PFSK-1 (cell line): Measurements from ENCODE around the gene MYBL2.

Source experiments
- FOXP2 ChIP-seq: optimal IDR thresholded peaks from 2 replicates; pipeline ENCODE3; 2011; ENCODE audit warnings: borderline replicate concordance, control low read depth, inconsistent platforms; ENCODE audit not compliant: insufficient read depth; ENCODE audit errors: extremely low read length, extremely low read depth
- POLR2AphosphoS5 ChIP-seq: IDR thresholded peaks from 2 replicates; pipeline ENCODE4 v1.6.1; 2012; ENCODE audit warnings: low read depth, mild to moderate bottlenecking, control low read depth, low read length, moderate library complexity
- SIN3A ChIP-seq: IDR thresholded peaks from 2 replicates; pipeline ENCODE4 v1.6.1; 2012; ENCODE audit warnings: mild to moderate bottlenecking, low read length, moderate library complexity, borderline replicate concordance; ENCODE audit not compliant: insufficient read depth
- TAF1 ChIP-seq: IDR thresholded peaks from 2 replicates; pipeline ENCODE4 v1.6.1; 2012; ENCODE audit warnings: low read length, control low read depth, borderline replicate concordance; ENCODE audit not compliant: insufficient read depth
- TF ChIP-seq, protein P1 (sequence below), 2 experiments: IDR thresholded peaks; 2 replicates each; pipeline versions ENCODE4 v1.6.1 to v1.8.0; 2011 to 2012; ENCODE audit warnings: low read depth in 2 of 2, low read length in 2 of 2, control low read depth in 1 of 2, inconsistent platforms in 1 of 2, mild to moderate bottlenecking in 1 of 2, moderate library complexity in 1 of 2; ENCODE audit not compliant: insufficient read depth in 1 of 2

MYBL2 gene

DNA sequence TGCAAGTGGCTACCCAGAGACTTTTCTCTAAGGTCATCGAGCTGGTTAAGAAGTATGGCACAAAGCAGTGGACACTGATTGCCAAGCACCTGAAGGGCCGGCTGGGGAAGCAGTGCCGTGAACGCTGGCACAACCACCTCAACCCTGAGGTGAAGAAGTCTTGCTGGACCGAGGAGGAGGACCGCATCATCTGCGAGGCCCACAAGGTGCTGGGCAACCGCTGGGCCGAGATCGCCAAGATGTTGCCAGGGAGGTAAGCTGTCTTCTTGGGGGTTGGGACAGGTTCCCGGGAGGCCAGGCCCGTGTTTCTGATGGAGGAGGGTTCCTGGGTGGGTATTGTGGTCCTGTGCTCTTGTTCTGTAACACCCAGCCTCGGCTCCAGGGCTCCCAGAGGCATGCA lies 19.9 kb downstream of the MYBL2 start:
- no peak for TF ChIP-seq FOXP2
- TF ChIP-seq TAF1: no peak
- no peak for TF ChIP-seq POLR2AphosphoS5
- TF ChIP-seq, protein P1, sequence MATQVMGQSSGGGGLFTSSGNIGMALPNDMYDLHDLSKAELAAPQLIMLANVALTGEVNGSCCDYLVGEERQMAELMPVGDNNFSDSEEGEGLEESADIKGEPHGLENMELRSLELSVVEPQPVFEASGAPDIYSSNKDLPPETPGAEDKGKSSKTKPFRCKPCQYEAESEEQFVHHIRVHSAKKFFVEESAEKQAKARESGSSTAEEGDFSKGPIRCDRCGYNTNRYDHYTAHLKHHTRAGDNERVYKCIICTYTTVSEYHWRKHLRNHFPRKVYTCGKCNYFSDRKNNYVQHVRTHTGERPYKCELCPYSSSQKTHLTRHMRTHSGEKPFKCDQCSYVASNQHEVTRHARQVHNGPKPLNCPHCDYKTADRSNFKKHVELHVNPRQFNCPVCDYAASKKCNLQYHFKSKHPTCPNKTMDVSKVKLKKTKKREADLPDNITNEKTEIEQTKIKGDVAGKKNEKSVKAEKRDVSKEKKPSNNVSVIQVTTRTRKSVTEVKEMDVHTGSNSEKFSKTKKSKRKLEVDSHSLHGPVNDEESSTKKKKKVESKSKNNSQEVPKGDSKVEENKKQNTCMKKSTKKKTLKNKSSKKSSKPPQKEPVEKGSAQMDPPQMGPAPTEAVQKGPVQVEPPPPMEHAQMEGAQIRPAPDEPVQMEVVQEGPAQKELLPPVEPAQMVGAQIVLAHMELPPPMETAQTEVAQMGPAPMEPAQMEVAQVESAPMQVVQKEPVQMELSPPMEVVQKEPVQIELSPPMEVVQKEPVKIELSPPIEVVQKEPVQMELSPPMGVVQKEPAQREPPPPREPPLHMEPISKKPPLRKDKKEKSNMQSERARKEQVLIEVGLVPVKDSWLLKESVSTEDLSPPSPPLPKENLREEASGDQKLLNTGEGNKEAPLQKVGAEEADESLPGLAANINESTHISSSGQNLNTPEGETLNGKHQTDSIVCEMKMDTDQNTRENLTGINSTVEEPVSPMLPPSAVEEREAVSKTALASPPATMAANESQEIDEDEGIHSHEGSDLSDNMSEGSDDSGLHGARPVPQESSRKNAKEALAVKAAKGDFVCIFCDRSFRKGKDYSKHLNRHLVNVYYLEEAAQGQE (IDR thresholded peaks at IDR 0.05; ENCODE audit: insufficient read depth in 1 of 2, low read depth in 2 of 2, low read length in 2 of 2): no peak
- TF ChIP-seq SIN3A: no peak

DNA sequence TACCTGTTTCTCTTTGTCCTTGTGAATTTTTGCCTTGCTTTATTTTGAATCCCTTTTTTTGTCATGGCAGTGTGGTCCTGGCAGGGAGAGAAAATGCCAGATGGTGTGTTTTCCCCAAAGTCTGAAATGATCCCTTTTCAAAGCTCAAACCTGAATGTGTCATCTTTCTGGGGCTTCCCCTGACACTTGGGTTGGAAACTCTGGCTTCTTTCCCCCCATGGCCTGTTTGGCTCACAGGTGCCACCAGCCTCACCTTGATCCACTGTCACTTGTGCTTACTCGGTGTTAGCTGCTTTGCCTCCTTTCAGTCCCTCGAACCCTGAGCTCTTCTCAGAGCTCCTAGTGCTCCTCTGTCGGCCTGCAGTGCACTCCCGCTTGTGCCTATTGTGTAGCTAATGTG lies 22.3 kb downstream of the MYBL2 start:
- TF ChIP-seq TAF1 (no peak), FOXP2 (no peak), SIN3A (no peak), POLR2AphosphoS5 (no peak)
- TF ChIP-seq, protein P1 (IDR thresholded peaks at IDR 0.05; ENCODE audit: insufficient read depth in 1 of 2, low read depth in 2 of 2, low read length in 2 of 2): no peak

DNA sequence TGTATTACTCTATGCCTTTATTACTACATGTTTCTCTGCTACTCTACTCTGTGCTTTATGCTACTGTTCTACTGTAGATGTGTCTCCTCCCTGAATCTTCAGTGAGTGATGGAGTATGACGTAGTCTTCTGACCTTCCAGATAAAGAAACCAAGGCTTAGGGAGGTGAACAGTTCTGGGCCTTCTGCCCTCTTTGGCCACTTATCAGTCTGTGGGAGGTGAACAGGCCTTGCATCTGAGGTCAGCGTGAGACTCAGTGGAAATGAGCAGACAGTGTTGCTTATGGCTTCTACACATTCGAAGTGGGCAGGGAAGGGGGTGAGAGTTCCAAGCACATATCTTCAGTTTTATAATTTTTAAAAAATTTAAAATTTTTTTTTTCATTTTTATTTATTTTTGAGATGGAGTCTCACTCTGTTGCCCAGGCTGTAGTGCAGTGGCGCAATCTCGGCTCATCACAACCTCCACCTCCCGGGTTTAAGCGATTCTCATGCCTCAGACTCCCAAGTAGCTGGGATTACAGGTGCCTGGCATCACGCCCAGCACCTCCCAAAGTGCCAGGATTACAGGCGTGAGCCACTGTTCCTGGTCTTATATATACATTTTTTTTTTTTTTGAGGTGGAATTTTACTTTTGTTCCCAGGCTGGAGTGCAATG lies 24.2 kb downstream of the MYBL2 start:
- TF ChIP-seq FOXP2: no peak
- TF ChIP-seq, protein P1 (IDR thresholded peaks at IDR 0.05; ENCODE audit: insufficient read depth in 1 of 2, low read depth in 2 of 2, low read length in 2 of 2): no peak

DNA sequence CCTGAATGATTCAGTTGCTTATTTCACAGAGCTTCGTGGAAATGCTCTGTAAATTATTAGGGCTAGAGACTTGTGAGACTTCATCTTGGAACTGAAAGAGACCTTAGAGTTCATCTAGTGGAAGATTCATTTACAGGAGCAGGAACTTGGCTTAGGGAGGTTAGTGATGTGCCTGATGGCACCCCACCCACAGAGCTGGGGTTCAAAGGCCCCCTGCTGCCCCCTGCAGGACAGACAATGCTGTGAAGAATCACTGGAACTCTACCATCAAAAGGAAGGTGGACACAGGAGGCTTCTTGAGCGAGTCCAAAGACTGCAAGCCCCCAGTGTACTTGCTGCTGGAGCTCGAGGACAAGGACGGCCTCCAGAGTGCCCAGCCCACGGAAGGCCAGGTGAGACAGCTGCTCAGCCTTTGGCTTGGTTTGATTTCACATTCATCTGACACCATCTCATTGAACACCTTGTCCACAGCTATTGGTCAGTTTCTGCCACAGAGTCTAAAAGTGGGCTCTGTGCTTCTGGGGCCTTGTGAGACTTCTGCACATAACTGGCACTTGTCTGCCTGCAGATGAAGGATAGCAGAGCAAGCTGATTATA lies 25.1 kb downstream of the MYBL2 start:
- TF ChIP-seq TAF1 (no peak), POLR2AphosphoS5 (no peak), SIN3A (no peak), FOXP2 (no peak)
- TF ChIP-seq, protein P1 (IDR thresholded peaks at IDR 0.05; ENCODE audit: insufficient read depth in 1 of 2, low read depth in 2 of 2, low read length in 2 of 2): no peak
